ENCODE results near the gene NKX2-2. TPM values are rescaled to one million over a fixed set of nuclear protein-coding genes. Genes with fewer than 3 reads are reported as not detected.

The NKX2-2 gene
- total RNA-seq, 1 experiment from 2014 or later = not detected

DNA sequence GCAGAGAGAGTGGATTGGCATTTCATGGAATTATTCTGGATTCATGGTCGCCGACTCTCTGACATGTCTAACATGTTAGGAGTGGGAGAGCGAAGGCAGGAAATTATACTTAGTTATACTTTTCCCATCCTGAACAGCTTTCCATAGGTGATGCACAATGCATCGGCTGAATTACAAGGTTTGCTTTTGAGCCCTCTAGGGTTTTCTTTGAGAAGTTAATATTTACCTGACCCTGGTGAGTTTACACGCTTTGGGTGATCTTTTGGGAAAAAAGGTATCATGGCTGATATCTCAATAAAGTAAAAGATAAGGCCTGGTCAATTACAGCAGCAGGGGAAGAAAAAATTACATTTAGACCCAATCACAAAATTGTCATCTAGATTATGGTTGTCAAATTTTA, 14.0 kb upstream of the NKX2-2 start:
- peaks cover 23% of the 10 kb centered on the region for H3K27me3 ChIP-seq (ENCODE audit: insufficient read depth, low read depth)
- no peaks in the 10 kb centered on the region for H3K36me3 ChIP-seq (ENCODE audit: low read depth)
- no peak for DNase-seq
- no peaks in the 10 kb centered on the region for H3K9me3 ChIP-seq (ENCODE audit: insufficient read depth, low read depth)
- no TSS peak for BruUV-seq (replicated peaks)
- POLR2A ChIA-PET (ENCODE audit: unreplicated experiment) = no interaction called here
- CTCF ChIA-PET = no interaction called here
- no peak overlapping the region for H2AFZ ChIP-seq
- no peak overlapping the region for H3K4me3 ChIP-seq
- no peaks in the 10 kb centered on the region for H3F3A ChIP-seq (ENCODE audit: insufficient read depth, low read depth)
- H3K4me2 ChIP-seq = no peak overlapping the region
- no peaks in the 10 kb centered on the region for H4K20me1 ChIP-seq (ENCODE audit: insufficient read depth)
- intact Hi-C loops (cut with micrococcal nuclease; ENCODE audit: unreplicated experiment) = no loop called here
- H3K4me1 ChIP-seq (replicated peaks; ENCODE audit: insufficient read depth) = no peaks in the 10 kb centered on the region
- TF ChIP-seq EZH2 (IDR thresholded peaks at IDR 0.05; ENCODE audit: low read depth) = no peak
- TF ChIP-seq, protein P1, sequence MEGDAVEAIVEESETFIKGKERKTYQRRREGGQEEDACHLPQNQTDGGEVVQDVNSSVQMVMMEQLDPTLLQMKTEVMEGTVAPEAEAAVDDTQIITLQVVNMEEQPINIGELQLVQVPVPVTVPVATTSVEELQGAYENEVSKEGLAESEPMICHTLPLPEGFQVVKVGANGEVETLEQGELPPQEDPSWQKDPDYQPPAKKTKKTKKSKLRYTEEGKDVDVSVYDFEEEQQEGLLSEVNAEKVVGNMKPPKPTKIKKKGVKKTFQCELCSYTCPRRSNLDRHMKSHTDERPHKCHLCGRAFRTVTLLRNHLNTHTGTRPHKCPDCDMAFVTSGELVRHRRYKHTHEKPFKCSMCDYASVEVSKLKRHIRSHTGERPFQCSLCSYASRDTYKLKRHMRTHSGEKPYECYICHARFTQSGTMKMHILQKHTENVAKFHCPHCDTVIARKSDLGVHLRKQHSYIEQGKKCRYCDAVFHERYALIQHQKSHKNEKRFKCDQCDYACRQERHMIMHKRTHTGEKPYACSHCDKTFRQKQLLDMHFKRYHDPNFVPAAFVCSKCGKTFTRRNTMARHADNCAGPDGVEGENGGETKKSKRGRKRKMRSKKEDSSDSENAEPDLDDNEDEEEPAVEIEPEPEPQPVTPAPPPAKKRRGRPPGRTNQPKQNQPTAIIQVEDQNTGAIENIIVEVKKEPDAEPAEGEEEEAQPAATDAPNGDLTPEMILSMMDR (conservative IDR thresholded peaks at IDR 0.05) = no peak
- H3K79me2 ChIP-seq (ENCODE audit: low read depth) = no peaks in the 10 kb centered on the region
- H3K9me2 ChIP-seq (ENCODE audit: insufficient read depth) = no peaks in the 10 kb centered on the region
- no peak overlapping the region for H3K27ac ChIP-seq

DNA sequence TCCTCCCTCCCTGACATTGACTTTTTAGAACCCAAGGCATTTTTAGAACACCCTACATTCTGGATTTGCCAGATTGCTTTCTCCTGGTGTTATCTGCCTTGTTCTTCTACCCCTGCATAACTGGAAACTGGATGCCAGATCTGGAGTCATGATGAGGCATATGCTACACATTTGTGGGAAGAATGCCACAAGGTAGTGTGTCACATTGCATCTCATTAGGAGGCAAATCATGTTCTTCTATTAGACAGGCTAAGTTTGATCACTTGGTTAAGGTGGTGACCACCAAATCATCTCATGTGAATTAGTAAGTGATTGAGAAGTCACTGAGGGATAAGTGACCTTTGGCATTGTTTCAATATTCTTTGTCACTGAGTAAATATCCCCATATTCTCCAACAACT, 12.9 kb upstream of the NKX2-2 start:
- Histone ChIP-seq H2AFZ (no peak overlapping the region), H3K36me3 (ENCODE audit: low read depth) (no peaks in the 10 kb centered on the region), H3K27ac (no peak overlapping the region), H3K4me2 (no peak overlapping the region), H3K4me1 (replicated peaks; ENCODE audit: insufficient read depth) (no peaks in the 10 kb centered on the region), H3F3A (ENCODE audit: insufficient read depth, low read depth) (no peaks in the 10 kb centered on the region), H4K20me1 (ENCODE audit: insufficient read depth) (no peaks in the 10 kb centered on the region), H3K4me3 (no peak overlapping the region), H3K79me2 (ENCODE audit: low read depth) (no peaks in the 10 kb centered on the region), H3K27me3 (ENCODE audit: insufficient read depth, low read depth) (peaks cover 23% of the 10 kb centered on the region), H3K9me2 (ENCODE audit: insufficient read depth) (no peaks in the 10 kb centered on the region), H3K9me3 (ENCODE audit: insufficient read depth, low read depth) (no peaks in the 10 kb centered on the region)
- ChIA-PET POLR2A (ENCODE audit: unreplicated experiment) (no interaction called here), CTCF (no interaction called here)
- BruUV-seq (replicated peaks) = no TSS peak
- intact Hi-C loops (cut with micrococcal nuclease; ENCODE audit: unreplicated experiment) = no loop called here
- DNase-seq = no peak
- no peak for TF ChIP-seq EZH2 (IDR thresholded peaks at IDR 0.05; ENCODE audit: low read depth)
- TF ChIP-seq, protein P1 (conservative IDR thresholded peaks at IDR 0.05) = no peak

DNA sequence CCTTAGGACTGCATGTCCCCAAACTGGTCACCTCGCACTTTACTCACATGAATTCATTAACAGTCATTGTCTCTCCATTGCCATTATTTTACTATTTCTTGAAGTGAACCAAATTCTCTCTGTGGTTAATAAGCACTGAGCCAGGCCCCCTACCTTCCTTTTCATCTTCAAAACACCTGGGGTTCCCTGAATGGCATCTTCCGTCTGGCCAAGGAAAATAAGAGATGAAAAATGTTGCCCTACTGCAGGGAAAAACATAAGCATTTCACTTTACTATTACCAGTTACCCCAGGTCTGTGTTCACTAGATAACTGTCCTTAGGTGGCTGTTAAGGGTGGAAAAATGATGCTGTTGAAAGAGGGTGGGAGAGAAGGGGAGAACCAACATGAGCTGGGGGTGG, 10.0 kb upstream of the NKX2-2 start:
- no peak overlapping the region for H3K4me3 ChIP-seq
- H3F3A ChIP-seq (ENCODE audit: insufficient read depth, low read depth) = no peaks in the 10 kb centered on the region
- no peak overlapping the region for H3K4me2 ChIP-seq
- H4K20me1 ChIP-seq (ENCODE audit: insufficient read depth) = no peaks in the 10 kb centered on the region
- H3K27me3 ChIP-seq (ENCODE audit: insufficient read depth, low read depth) = peaks cover 33% of the 10 kb centered on the region
- no peaks in the 10 kb centered on the region for H3K79me2 ChIP-seq (ENCODE audit: low read depth)
- H3K4me1 ChIP-seq (replicated peaks; ENCODE audit: insufficient read depth) = no peaks in the 10 kb centered on the region
- no peak for DNase-seq
- no TSS peak for BruUV-seq (replicated peaks)
- CTCF ChIA-PET = no interaction called here
- TF ChIP-seq, protein P1 (conservative IDR thresholded peaks at IDR 0.05) = no peak
- TF ChIP-seq EZH2 (IDR thresholded peaks at IDR 0.05; ENCODE audit: low read depth) = no peak
- POLR2A ChIA-PET (ENCODE audit: unreplicated experiment) = no interaction called here
- H2AFZ ChIP-seq = no peak overlapping the region
- intact Hi-C loops (cut with micrococcal nuclease; ENCODE audit: unreplicated experiment) = no loop called here
- H3K27ac ChIP-seq = no peak overlapping the region
- H3K36me3 ChIP-seq (ENCODE audit: low read depth) = no peaks in the 10 kb centered on the region
- H3K9me3 ChIP-seq (ENCODE audit: insufficient read depth, low read depth) = no peaks in the 10 kb centered on the region
- H3K9me2 ChIP-seq (ENCODE audit: insufficient read depth) = no peaks in the 10 kb centered on the region

Data from PC-9 (cell line).